ENCODE measurements around the gene SLC29A4. TPM values are rescaled to one million over a fixed set of nuclear protein-coding genes. Genes with fewer than 3 reads are reported as not detected.

Gene SLC29A4
- total RNA-seq, 5 donors from 2014 or later (not counting 1 experiment from before 2014, with no cell fraction given): 0.20 to 0.49 (median 0.32) TPM

GRCh38 chr7:5349437-5350173, 66.9 kb downstream of the SLC29A4 start:
- H3K4me3 ChIP-seq (ENCODE audit: control insufficient read depth in 1 of 2, extremely low read depth in 1 of 2, low read length in 1 of 2): no peak overlapping the region
- no peaks in the 10 kb centered on the region for H3K27me3 ChIP-seq (replicated peaks in 1 of 2; ENCODE audit: control insufficient read depth in 2 of 2, extremely low read depth in 1 of 2, insufficient read depth in 2 of 2, low read length in 1 of 2)
- POLR2A ChIA-PET: no interaction called here
- Mint-ChIP-seq H3K9me3 (no peaks in the 10 kb centered on the region), H3K4me1 (peaks cover 5 to 10% (median 5%) of the 10 kb centered on the region in 3 donors), H3K27me3 (no peaks in the 10 kb centered on the region), H3K36me3 (peaks cover 49% of the 10 kb centered on the region), H3K4me3 (no peak overlapping the region), H3K27ac (no peak overlapping the region)
- CTCF ChIA-PET: no interaction called here
- no peak for ATAC-seq (replicated peaks in 1 of 4)
- DNase-seq: no peak
- H3K9me3 ChIP-seq: no peaks in the 10 kb centered on the region
- H3K4me1 ChIP-seq (ENCODE audit: control insufficient read depth in 1 of 2, extremely low read depth in 1 of 2, insufficient read depth in 2 of 2, low read length in 2 of 2): no peaks in the 10 kb centered on the region
- no peak overlapping the region for H3K27ac ChIP-seq (ENCODE audit: low read length)
- WGBS (ENCODE audit: insufficient coverage): 96% methylated on average over 19 of the region's 34 CpGs
- H3K36me3 ChIP-seq (ENCODE audit: control insufficient read depth in 2 of 2, extremely low read depth in 1 of 2, insufficient read depth in 1 of 2, low read length in 1 of 2): peaks cover 16 to 51% of the 10 kb centered on the region in 2 donors

GRCh38 chr7:5350174-5350463, 67.4 kb downstream of the SLC29A4 start:
- POLR2A ChIA-PET: no interaction called here
- Mint-ChIP-seq H3K9me3 (no peaks in the 10 kb centered on the region), H3K27ac (no peak overlapping the region), H3K4me1 (peaks cover 10 to 15% (median 10%) of the 10 kb centered on the region in 3 donors), H3K36me3 (peaks cover 49% of the 10 kb centered on the region), H3K4me3 (no peak overlapping the region), H3K27me3 (no peaks in the 10 kb centered on the region)
- H3K27me3 ChIP-seq (replicated peaks in 1 of 2; ENCODE audit: control insufficient read depth in 2 of 2, extremely low read depth in 1 of 2, insufficient read depth in 2 of 2, low read length in 1 of 2): no peaks in the 10 kb centered on the region
- H3K9me3 ChIP-seq: no peaks in the 10 kb centered on the region
- H3K4me1 ChIP-seq (ENCODE audit: control insufficient read depth in 1 of 2, extremely low read depth in 1 of 2, insufficient read depth in 2 of 2, low read length in 2 of 2): peaks cover 0 to 3% of the 10 kb centered on the region in 2 experiments
- ATAC-seq (replicated peaks in 1 of 4) (no peak), DNase-seq (no peak)
- peaks cover 11 to 50% of the 10 kb centered on the region in 2 donors for H3K36me3 ChIP-seq (ENCODE audit: control insufficient read depth in 2 of 2, extremely low read depth in 1 of 2, insufficient read depth in 1 of 2, low read length in 1 of 2)
- CTCF ChIA-PET: no interaction called here
- H3K27ac ChIP-seq (ENCODE audit: low read length): no peak overlapping the region
- WGBS (ENCODE audit: insufficient coverage): 93% methylated on average over 6 of the region's 15 CpGs
- no peak overlapping the region for H3K4me3 ChIP-seq (ENCODE audit: control insufficient read depth in 1 of 2, extremely low read depth in 1 of 2, low read length in 1 of 2)

- Mint-ChIP-seq H3K4me3 (no peak overlapping the region), H3K36me3 (peaks cover 52% of the 10 kb centered on the region), H3K4me1 (peaks cover 12 to 17% (median 13%) of the 10 kb centered on the region in 3 donors), H3K27ac (no peak overlapping the region), H3K27me3 (no peaks in the 10 kb centered on the region), H3K9me3 (no peaks in the 10 kb centered on the region)
- ChIA-PET POLR2A (interaction anchor here in 1 of 2 donors (0.5 kb wide), 1 partner anchor 771 kb away, joined by 4 read pairs; no protein-coding TSS in a partner anchor), CTCF (no interaction called here)
- H3K4me3 ChIP-seq (ENCODE audit: control insufficient read depth in 1 of 2, extremely low read depth in 1 of 2, low read length in 1 of 2): no peak overlapping the region
- no peaks in the 10 kb centered on the region for H3K27me3 ChIP-seq (replicated peaks in 1 of 2; ENCODE audit: control insufficient read depth in 2 of 2, extremely low read depth in 1 of 2, insufficient read depth in 2 of 2, low read length in 1 of 2)
- ATAC-seq (replicated peaks in 1 of 4) (no peak), DNase-seq (no peak)
- no peaks in the 10 kb centered on the region for H3K9me3 ChIP-seq
- H3K36me3 ChIP-seq (ENCODE audit: control insufficient read depth in 2 of 2, extremely low read depth in 1 of 2, insufficient read depth in 1 of 2, low read length in 1 of 2): peaks cover 11 to 51% of the 10 kb centered on the region in 2 donors
- 94% methylated on average over 20 of the region's 23 CpGs for WGBS (ENCODE audit: insufficient coverage)
- peaks cover 0 to 3% of the 10 kb centered on the region in 2 experiments for H3K4me1 ChIP-seq (ENCODE audit: control insufficient read depth in 1 of 2, extremely low read depth in 1 of 2, insufficient read depth in 2 of 2, low read length in 2 of 2)
- H3K27ac ChIP-seq (ENCODE audit: low read length): no peak overlapping the region
Measured at GRCh38 chr7:5350600-5351385, 68.0 kb downstream of the SLC29A4 start.

- Histone ChIP-seq H3K36me3 (ENCODE audit: control insufficient read depth in 2 of 2, extremely low read depth in 1 of 2, insufficient read depth in 1 of 2, low read length in 1 of 2) (peaks cover 11 to 54% of the 10 kb centered on the region in 2 donors), H3K9me3 (no peaks in the 10 kb centered on the region), H3K4me3 (ENCODE audit: control insufficient read depth in 1 of 2, extremely low read depth in 1 of 2, low read length in 1 of 2) (no peak overlapping the region), H3K27me3 (replicated peaks in 1 of 2; ENCODE audit: control insufficient read depth in 2 of 2, extremely low read depth in 1 of 2, insufficient read depth in 2 of 2, low read length in 1 of 2) (no peaks in the 10 kb centered on the region), H3K4me1 (ENCODE audit: control insufficient read depth in 1 of 2, extremely low read depth in 1 of 2, insufficient read depth in 2 of 2, low read length in 2 of 2) (peaks cover 0 to 3% of the 10 kb centered on the region in 2 experiments), H3K27ac (ENCODE audit: low read length) (no peak overlapping the region)
- Mint-ChIP-seq H3K9me3 (no peaks in the 10 kb centered on the region), H3K4me1 (peaks cover 12 to 17% (median 13%) of the 10 kb centered on the region in 3 donors), H3K36me3 (peaks cover 54% of the 10 kb centered on the region), H3K4me3 (no peak overlapping the region), H3K27ac (no peak overlapping the region), H3K27me3 (no peaks in the 10 kb centered on the region)
- ATAC-seq (replicated peaks in 1 of 4) (no peak), DNase-seq (no peak)
- ChIA-PET CTCF (no interaction called here), POLR2A (interaction anchor here in 1 of 2 donors (0.5 kb wide), 1 partner anchor 770 kb away, joined by 4 read pairs; no protein-coding TSS in a partner anchor)
- 98% methylated on average over 22 of the region's 35 CpGs for WGBS (ENCODE audit: insufficient coverage)
Measured at GRCh38 chr7:5351507-5352265, 68.9 kb downstream of the SLC29A4 start.

- H3K27ac ChIP-seq (ENCODE audit: low read length): no peak overlapping the region
- POLR2A ChIA-PET: no interaction called here
- Mint-ChIP-seq H3K27ac (no peak overlapping the region), H3K9me3 (no peaks in the 10 kb centered on the region), H3K36me3 (peaks cover 59% of the 10 kb centered on the region), H3K4me3 (no peak overlapping the region), H3K27me3 (no peaks in the 10 kb centered on the region), H3K4me1 (peaks cover 12 to 17% (median 13%) of the 10 kb centered on the region in 3 donors)
- no peaks in the 10 kb centered on the region for H3K27me3 ChIP-seq (replicated peaks in 1 of 2; ENCODE audit: control insufficient read depth in 2 of 2, extremely low read depth in 1 of 2, insufficient read depth in 2 of 2, low read length in 1 of 2)
- H3K9me3 ChIP-seq: no peaks in the 10 kb centered on the region
- ATAC-seq (replicated peaks in 1 of 4): no peak
- H3K36me3 ChIP-seq (ENCODE audit: control insufficient read depth in 2 of 2, extremely low read depth in 1 of 2, insufficient read depth in 1 of 2, low read length in 1 of 2): peaks cover 11 to 62% of the 10 kb centered on the region in 2 donors
- DNase-seq: no peak
- CTCF ChIA-PET: no interaction called here
- WGBS (ENCODE audit: insufficient coverage): 97% methylated on average over 19 of the region's 19 CpGs
- peaks cover 0 to 3% of the 10 kb centered on the region in 2 experiments for H3K4me1 ChIP-seq (ENCODE audit: control insufficient read depth in 1 of 2, extremely low read depth in 1 of 2, insufficient read depth in 2 of 2, low read length in 2 of 2)
- H3K4me3 ChIP-seq (ENCODE audit: control insufficient read depth in 1 of 2, extremely low read depth in 1 of 2, low read length in 1 of 2): no peak overlapping the region
Measured at GRCh38 chr7:5352440-5353010, 69.8 kb downstream of the SLC29A4 start.
